Dendritic cell treated with granulocyte-macrophage colony-stimulating factor and Interleukin-4, amounts not matched to agents 40 ng/mL and 50 ng/mL, for 4 days (primary cell): ENCODE data around the gene ELAC1.

Experiments
- H3K27ac Mint-ChIP-seq: one replicate; pipeline ENCODE4 v1.8.0; 2022; ENCODE audit warnings: mild to moderate bottlenecking, mixed read lengths
- H3K27me3 Mint-ChIP-seq: one replicate; pipeline ENCODE4 v1.8.0; 2022; ENCODE audit warnings: mild to moderate bottlenecking, mixed read lengths
- H3K36me3 Mint-ChIP-seq: one replicate; pipeline ENCODE4 v1.8.0; 2022; ENCODE audit warnings: low read depth, mixed read lengths
- H3K4me1 Mint-ChIP-seq: one replicate; pipeline ENCODE4 v1.8.0; 2022; ENCODE audit warnings: low read depth, mixed read lengths
- H3K4me3 Mint-ChIP-seq: one replicate; pipeline ENCODE4 v1.8.0; 2022; ENCODE audit warnings: mild to moderate bottlenecking, moderate library complexity, mixed read lengths
- H3K9me3 Mint-ChIP-seq: one replicate; pipeline ENCODE4 v1.8.0; 2022; ENCODE audit warnings: mixed read lengths
- intact Hi-C: fragments of 100-400 bp; cut with micrococcal nuclease; formaldehyde crosslinking; loops from one replicate; pipeline ENCODE4 v1.15.0; 2022

The ELAC1 gene

DNA sequence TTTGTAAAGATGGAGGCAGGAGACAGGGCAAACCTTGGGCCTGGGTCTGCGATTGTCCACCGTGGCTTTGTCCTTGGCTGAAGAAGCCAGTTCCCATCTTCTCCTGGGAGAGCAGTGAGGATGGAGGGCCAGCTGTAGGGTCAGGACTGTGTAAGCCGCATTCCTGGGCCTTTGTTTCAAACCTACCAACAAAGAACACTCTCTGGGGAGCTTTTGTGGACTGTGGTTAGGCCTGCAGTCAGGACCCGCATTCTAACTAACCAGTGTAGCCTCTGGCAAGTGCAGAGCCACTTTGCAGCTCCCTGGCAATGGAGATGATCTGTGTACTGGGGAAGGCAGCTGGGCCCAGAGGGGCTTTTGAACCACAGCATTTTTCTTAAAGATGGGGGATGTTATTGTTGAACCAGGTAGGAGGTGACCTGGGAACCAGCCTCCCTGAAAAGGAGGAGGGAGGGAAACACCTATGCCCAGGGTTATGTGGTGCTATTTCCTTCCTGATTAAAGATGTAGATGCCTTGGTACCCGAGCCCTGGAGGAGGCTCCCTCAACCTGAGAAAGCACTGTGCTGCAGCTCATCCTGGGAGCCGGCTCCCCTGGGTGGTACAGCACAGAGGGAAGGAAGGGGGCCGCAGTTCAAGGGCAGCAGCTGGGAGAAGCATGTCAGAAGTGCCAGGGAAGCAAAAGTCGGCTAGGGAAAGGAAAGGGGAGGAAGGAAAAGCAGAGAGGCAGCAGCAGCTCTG lies 49.5 kb downstream of the ELAC1 start:
- peaks cover 8% of the 10 kb centered on the region for H3K9me3 Mint-ChIP-seq
- H3K36me3 Mint-ChIP-seq, result peaks cover 10% of the 10 kb centered on the region
- intact Hi-C loops, result no loop called here
- no peak overlapping the region for H3K4me3 Mint-ChIP-seq
- H3K27ac Mint-ChIP-seq, result no peak overlapping the region
- no peaks in the 10 kb centered on the region for H3K27me3 Mint-ChIP-seq
- no peaks in the 10 kb centered on the region for H3K4me1 Mint-ChIP-seq

DNA sequence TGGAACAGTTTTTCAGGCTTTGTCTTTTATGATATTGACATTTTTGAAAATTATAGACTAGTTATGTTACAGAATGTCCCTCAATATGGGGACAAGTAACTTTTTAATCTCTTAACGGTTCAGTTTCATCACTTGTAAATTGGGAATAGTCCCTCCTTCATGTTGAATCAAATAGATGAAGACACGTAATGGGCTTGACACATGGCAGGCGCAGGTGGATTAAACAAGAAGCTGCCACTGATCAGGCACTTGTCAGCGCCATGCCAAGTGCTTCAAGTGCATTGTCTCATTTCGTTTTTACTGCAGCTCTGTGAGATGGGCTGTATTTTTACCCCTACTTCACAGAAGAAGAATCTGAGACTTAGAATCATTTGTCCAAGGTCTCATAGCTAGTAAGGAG lies 52.7 kb downstream of the ELAC1 start:
- Mint-ChIP-seq H3K4me3 (no peak overlapping the region), H3K36me3 (peaks cover 17% of the 10 kb centered on the region), H3K9me3 (peaks cover 10% of the 10 kb centered on the region), H3K4me1 (no peaks in the 10 kb centered on the region), H3K27ac (no peak overlapping the region), H3K27me3 (no peaks in the 10 kb centered on the region)
- intact Hi-C loops, result no loop called here

DNA sequence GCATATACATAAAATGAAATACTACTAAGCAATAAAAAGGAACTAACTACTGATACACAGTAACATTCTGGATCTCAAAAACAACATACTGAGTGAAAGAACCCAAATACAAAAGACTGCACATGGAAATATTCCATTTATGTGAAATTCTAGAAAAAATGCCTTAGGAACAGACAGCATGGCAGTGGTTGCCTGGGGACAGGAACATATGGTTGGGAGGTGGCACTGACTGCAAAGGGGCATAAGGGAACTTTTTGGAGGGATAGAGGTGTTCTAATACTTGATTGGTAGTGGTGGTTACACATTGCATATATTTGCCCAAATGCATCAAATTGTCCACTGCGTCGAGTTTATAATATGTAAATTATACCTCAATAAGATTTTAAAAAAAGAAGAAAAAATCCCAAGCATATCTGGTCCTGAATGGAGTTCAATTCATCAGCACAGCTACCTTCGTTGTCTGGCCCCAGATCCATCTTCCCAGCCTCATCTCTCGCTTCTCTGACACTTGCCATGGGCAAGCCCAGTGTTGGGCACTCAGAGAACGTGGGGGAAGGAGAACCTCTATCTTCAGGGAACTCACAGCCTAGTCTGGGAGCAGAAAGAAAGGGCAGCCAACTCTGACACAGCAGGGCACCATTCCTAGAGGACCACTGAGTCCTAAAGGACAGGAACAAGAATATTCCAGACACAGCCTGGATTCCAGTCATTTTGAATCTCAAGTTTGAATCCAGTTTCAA lies 53.6 kb downstream of the ELAC1 start:
- intact Hi-C loops, result no loop called here
- no peak overlapping the region for H3K27ac Mint-ChIP-seq

DNA sequence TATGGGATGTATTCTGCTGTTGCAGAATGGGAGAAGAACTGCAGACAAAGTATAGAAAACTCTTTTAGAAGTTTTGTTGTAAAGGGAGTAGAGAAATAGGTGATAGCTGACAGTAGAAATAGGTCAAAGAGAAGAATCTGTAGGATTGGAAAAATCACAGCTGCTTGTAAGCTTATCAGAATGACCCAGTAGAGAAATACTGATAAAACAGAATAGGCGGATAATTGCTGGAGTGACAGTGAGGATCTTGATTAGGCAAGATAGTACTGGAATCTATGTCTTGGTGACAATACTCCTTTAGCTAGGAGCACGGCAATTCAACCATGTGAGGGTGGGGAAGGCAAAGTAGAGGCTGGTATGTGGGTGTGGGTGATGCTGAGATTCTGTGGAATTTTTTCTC lies 57.7 kb downstream of the ELAC1 start:
- intact Hi-C loops, result no loop called here
- no peak overlapping the region for H3K4me3 Mint-ChIP-seq
- peaks cover 15% of the 10 kb centered on the region for H3K36me3 Mint-ChIP-seq
- H3K27ac Mint-ChIP-seq, result no peak overlapping the region
- peaks cover 10% of the 10 kb centered on the region for H3K9me3 Mint-ChIP-seq
- peaks cover 22% of the 10 kb centered on the region for H3K4me1 Mint-ChIP-seq
- H3K27me3 Mint-ChIP-seq, result no peaks in the 10 kb centered on the region

More for the DNA sequence above, 53.6 kb downstream of the ELAC1 start:
- Mint-ChIP-seq H3K36me3 (peaks cover 17% of the 10 kb centered on the region), H3K4me1 (no peaks in the 10 kb centered on the region), H3K9me3 (peaks cover 10% of the 10 kb centered on the region), H3K27me3 (no peaks in the 10 kb centered on the region), H3K4me3 (no peak overlapping the region)

DNA sequence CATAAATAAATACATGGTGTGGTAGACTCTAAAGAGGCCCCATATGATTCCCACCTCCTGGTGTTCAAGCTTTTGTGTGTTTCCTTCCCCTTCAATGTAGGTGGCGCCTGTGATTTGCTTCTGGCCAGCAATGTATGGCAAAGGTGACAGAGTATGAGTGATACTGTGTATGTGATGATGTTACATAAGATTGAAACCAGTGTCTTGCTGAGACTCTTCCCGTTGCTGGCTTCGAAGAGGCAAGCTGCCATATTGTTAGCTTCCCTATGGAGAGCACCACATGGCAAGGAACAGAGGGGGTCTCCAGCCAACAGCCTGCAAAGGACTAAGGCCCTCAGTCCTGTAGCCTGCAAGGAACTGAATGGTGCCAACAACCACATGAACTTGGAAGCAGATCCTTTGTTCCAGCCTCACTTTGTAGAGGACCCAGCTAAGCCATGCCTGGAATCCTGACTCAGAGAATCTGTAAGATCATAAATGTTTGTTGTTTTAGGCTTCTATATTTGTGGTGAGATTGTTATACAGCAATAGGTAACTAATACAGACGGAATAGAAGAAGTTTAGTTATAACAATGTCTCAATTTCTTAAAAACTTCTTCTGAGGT lies 60.5 kb downstream of the ELAC1 start:
- intact Hi-C loops, result no loop called here
- H3K4me1 Mint-ChIP-seq, result peaks cover 37% of the 10 kb centered on the region
- H3K4me3 Mint-ChIP-seq, result no peak overlapping the region
- H3K27me3 Mint-ChIP-seq, result no peaks in the 10 kb centered on the region
- H3K9me3 Mint-ChIP-seq, result peaks cover 8% of the 10 kb centered on the region
- no peak overlapping the region for H3K27ac Mint-ChIP-seq
- H3K36me3 Mint-ChIP-seq, result peaks cover 19% of the 10 kb centered on the region

DNA sequence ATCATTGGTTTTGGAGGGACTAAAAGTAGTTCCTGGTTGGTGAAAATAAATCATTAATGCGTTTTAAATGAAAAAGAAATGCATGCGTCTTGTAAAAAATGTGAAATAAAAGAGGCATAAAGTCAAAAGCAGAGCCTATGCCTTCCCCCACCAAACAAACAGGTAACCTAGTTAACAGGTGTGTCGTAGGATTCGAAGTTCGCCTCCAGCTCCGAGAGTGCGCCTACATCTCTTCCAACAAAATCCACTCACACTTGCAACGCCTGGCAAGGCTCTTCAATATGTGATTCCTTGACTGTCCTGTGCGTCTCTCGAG lies 61.5 kb downstream of the ELAC1 start:
- Mint-ChIP-seq H3K4me1 (peaks cover 44% of the 10 kb centered on the region), H3K4me3 (peak overlapping the region; percentile 97)

DNA sequence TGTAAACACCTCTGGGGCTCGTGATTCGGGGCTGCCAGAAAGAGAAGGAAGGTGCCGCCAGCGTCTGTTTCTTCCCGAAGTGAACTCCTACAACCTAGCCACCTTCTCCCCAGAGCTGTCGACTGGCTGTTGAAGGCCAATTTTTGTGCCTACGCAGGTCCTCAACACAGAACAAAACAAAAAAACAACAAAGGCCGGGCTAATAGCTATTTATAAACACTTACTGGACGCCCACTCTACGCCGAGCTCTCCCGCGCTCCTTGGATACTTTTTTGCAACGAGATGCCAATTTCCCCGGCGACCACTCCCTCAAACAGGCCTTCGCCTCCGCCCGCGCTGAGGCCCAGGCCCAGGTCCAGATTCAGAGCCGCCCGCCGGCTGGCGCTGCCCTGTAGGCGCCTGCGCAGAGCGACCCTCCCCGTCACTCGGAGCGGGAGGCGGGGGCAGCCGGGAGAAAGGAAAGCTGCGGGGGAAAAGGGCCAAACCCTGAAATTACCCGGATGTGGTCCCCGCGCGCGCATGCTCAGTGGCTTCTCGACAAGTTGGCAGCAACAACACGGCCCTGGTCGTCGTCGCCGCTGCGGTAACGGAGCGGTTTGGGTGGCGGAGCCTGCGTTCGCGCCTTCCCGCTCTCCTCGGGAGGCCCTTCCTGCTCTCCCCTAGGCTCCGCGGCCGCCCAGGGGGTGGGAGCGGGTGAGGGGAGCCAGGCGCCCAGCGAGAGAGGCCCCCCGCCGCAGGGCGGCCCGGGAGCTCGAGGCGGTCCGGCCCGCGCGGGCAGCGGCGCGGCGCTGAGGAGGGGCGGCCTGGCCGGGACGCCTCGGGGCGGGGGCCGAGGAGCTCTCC lies 62.1 kb downstream of the ELAC1 start, which contains the start of gene SMAD4:
Gene SMAD4, plus strand, starts transcription at position 520 of the 843 bp plus-strand sequence. CDS start 16,834 bp downstream, outside the sequence.
- Mint-ChIP-seq H3K27me3 (no peaks in the 10 kb centered on the region), H3K9me3 (no peaks in the 10 kb centered on the region), H3K27ac (peak within 1 kb of the TSS; percentile 97), H3K4me3 (peak within 1 kb of the TSS; percentile 97), H3K36me3 (peaks cover 29% of the 10 kb centered on the region), H3K4me1 (peaks cover 50% of the 10 kb centered on the region)
- intact Hi-C loops, result loop anchor here (1.0 to 10.0 kb wide), 4 partner anchors 61 to 1535 kb away; partner anchors contain the start of genes ELAC1 and RPL17

More for the DNA sequence above, 61.5 kb downstream of the ELAC1 start:
- H3K9me3 Mint-ChIP-seq, result no peaks in the 10 kb centered on the region
- H3K27me3 Mint-ChIP-seq, result no peaks in the 10 kb centered on the region
- peaks cover 24% of the 10 kb centered on the region for H3K36me3 Mint-ChIP-seq
- intact Hi-C loops, result no loop called here
- peak overlapping the region; percentile 97 for H3K27ac Mint-ChIP-seq

DNA sequence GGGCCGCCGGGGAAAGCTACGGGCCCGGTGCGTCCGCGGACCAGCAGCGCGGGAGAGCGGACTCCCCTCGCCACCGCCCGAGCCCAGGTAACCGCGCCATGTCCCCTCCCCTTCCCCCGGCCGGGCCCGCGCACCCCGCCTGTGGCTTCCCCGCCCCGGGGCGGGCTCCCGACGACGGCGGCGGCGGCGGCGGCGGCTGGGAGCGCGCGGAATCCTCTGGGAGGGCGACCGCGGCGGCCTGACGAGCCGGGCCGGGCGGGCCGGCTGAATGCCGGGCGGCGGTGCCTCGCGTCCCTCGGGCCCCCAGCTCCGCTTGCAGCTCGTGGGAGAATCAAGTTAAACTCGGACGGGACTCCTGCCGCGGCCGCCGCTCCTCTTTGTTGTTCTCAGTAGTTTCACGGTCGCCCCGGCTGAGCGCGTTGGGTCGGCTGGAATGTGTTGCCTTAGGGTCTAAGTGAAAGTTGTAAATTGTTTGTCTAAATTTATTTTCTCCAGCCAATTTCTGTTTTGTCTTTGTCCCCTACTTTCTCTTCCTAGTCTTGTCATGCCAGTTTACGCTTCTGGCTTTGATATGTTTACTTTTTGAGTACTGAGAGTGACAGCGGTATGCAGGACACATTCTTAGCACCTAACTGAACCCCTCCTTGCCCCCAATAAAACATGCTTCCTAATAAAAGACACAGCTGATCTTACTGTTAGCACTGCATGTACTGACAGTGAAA lies 62.9 kb downstream of the ELAC1 start:
- Mint-ChIP-seq H3K36me3 (peaks cover 29% of the 10 kb centered on the region), H3K27ac (peak overlapping the region; percentile 97), H3K4me1 (peaks cover 57% of the 10 kb centered on the region), H3K27me3 (no peaks in the 10 kb centered on the region), H3K4me3 (peak overlapping the region; percentile 83), H3K9me3 (no peaks in the 10 kb centered on the region)
- intact Hi-C loops, result loop anchor here (1.0 to 10.0 kb wide), 4 partner anchors 62 to 1536 kb away; partner anchors contain the start of genes ELAC1 and RPL17

DNA sequence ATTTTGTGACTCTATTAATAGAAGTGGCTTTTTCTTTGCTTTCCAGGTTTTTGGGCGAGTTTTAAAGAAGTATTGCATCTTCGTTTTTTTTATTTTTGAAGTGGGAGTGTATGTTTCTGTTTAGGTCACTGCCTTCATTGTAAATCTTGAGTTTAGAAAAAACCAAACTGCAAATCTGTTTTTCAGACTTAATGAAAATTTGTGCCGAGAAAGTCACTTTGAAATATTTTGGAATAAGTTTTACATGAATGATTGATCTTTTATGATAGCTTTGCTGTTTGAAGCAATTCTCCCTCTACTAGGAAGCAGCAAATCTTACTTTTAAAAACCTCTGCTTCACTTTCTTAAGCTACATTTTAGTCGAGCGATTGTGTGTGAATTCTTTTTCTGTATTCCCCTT lies 64.4 kb downstream of the ELAC1 start:
- Mint-ChIP-seq H3K27me3 (no peaks in the 10 kb centered on the region), H3K27ac (no peak overlapping the region), H3K36me3 (peaks cover 29% of the 10 kb centered on the region), H3K4me3 (peak overlapping the region; percentile 23), H3K9me3 (no peaks in the 10 kb centered on the region), H3K4me1 (peaks cover 57% of the 10 kb centered on the region)
- intact Hi-C loops, result loop anchor here (5.0 to 10.0 kb wide), 2 partner anchors 225 to 1537 kb away; partner anchors contain the start of gene RPL17

DNA sequence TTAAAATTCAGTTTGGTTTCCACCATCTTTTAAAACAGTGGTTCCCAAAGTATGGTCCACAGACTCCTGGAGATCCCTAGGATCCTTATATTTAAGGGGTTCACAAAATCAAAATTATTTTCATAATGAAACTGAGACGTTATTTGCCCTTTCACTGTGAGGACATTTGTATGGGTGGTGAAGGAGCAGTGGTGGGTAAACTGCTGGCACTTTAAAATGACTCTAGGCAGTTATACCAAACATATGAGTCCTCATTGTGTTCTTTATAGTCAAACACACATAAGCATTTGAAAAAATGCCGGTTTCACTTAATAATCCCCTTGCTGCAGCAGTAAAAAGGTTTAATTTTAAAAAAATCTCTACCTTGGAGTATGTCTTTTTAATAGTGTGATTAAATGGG lies 69.4 kb downstream of the ELAC1 start:
- Mint-ChIP-seq H3K36me3 (peaks cover 21% of the 10 kb centered on the region), H3K27ac (peak overlapping the region; percentile 20), H3K9me3 (no peaks in the 10 kb centered on the region), H3K4me1 (peaks cover 67% of the 10 kb centered on the region), H3K27me3 (no peaks in the 10 kb centered on the region), H3K4me3 (no peak overlapping the region)
- intact Hi-C loops, result loop anchor here (10.0 kb wide), 1 partner anchor 1542 kb away; the partner anchor contains the start of gene RPL17
